Epidermal melanocyte (primary cell): ENCODE measurements around the gene EFEMP2.
A peak's percentile ranks its signal among the peaks of the same experiment; 100 is the strongest.
"Not testable (repeated sequence)": the region's sequence is repeated elsewhere in the genome, so short reads cannot be mapped to it uniquely, and the experiment has no call there.

Experiments
- DNase-seq: peaks from one replicate; pipeline ENCODE4 v3.0.0; 2011; ENCODE audit warnings: low spot score; ENCODE audit not compliant: insufficient read length

The EFEMP2 gene

DNA sequence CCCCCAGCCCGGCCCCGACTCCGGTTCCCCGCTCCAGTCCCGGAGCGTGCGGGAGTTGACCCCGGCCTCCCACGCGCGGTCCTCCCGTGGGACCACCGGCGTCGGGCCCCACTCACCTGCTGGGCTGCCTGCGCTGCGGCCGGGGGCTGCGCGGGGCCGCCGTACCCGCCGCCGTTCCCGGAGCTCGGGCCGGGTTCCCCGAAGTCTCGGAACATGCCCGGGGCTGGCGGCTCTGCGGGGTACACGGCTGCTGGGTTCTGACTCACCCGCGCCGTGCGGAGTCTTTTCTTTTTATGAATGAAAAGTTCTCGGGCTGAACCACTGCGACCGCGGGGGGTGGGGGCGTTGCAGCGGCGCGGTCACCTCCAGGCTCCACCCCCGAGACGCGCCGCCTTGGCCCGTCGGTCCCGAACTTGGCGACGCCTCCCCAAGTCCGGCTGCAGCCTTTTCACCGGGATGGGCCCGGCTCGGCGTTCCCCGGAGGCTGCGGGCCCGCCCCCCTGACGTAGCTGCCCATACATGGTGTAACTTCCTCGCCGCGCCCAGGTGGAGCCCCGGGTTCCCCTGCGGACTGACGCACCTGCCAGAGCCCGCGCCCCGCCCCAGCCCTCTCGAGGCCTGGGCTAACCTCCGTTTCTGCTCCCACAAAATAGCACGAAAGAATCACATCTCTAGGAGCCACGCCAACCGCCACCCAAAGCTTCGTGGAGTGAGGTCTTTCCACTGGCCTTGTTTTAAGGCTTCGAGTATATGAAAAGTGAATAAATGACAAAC, 27.7 kb upstream of the EFEMP2 start, which contains the start of gene FOSL1:
FOSL1 (minus strand) TSS at position 264 of the 774 bp plus-strand sequence; CDS start at position 215, 49 bp downstream.
- peak; percentile 85 for DNase-seq

DNA sequence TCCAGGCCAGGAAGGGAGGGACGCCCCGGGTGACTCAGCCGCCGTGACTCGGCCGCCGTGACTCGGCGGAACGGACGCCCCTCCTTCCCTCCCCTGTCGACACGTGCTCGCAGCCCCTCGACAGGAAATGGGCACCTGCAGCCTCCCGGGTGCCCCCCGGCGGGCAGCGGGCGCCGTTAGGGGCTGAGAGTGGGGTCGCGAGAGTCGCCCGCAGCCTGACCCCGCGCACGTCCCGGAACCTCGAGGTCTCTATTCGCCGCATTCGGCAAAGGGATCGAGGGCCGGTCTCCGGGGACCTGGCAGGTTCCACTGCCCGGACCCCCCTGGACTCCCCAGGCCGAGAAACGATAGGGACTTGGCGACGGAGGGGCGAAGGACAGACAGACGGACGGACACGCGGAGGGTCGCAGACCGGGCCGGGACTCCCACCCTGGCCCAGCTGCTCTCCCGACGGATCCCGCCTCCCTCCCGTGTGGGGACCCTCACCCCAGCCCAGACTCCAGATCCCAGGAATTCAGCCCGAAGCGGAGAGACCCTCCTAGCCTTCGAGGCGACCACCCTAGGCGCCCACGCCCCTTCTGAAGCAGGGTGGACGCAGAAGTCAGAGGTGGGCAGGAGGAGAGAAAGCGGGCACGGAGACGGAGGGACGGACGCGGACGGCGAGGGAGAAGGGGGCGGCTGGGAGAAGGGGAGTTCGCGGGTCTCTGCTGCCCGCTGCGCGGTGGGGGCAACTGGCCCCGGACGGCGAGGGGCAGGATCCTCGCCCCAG, 26.9 kb upstream of the EFEMP2 start:
- no peak for DNase-seq

DNA sequence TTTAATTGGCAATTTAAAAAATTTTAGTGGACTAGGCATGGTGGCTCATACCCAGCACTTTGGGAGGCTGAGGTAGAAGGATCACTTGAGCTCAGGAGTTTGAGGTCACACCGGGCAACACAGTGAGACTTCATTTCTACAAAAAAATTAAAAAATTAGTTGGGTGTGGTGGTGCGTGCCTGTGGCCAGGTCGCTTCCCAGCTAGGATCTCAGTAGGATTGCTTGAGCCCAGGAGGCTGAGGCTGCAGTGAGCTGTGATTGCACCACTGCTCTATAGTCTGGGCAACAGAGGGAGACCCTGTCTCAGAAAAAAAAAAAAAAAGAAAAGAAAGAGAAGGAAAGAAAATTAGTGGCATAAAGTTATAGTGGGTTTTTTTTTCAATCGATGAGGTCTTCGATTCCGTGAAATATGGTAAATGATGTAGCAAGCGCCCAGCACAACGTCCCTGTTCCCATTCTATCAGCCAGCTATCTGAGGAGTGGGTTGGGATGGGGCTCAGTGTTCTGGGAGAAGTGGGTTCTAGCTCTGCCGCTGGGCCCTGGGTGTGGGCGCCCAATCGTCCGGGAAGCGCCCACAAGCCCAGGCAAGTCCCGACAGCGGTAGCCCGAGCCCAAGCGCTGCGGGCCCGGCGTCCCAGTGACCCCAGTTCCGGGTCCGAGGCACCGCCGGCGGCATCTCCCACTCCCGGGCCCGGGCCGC, 26.2 kb upstream of the EFEMP2 start:
- DNase-seq: no peak

DNA sequence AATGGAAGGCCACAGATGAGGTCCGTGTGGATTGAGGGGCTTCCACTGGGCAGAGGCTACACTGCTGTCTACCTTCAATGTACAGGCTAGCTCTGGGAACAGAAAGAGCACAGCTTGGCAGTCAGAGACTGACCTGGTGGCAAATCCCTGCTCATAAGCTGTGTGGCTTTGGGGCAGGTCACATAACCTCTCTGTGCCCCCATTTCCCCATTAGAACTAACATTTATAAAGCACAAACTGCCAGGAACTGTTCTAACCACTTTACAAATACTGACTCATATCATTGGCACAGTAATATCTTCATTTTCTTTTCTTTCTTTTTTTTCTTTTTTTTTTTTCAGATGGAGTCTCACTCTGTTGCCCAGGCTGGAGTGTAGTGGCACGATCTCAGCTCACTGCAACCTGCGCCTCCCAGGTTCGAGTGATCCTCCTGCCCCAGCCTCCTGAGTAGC, 24.4 kb upstream of the EFEMP2 start:
- no peak for DNase-seq

DNA sequence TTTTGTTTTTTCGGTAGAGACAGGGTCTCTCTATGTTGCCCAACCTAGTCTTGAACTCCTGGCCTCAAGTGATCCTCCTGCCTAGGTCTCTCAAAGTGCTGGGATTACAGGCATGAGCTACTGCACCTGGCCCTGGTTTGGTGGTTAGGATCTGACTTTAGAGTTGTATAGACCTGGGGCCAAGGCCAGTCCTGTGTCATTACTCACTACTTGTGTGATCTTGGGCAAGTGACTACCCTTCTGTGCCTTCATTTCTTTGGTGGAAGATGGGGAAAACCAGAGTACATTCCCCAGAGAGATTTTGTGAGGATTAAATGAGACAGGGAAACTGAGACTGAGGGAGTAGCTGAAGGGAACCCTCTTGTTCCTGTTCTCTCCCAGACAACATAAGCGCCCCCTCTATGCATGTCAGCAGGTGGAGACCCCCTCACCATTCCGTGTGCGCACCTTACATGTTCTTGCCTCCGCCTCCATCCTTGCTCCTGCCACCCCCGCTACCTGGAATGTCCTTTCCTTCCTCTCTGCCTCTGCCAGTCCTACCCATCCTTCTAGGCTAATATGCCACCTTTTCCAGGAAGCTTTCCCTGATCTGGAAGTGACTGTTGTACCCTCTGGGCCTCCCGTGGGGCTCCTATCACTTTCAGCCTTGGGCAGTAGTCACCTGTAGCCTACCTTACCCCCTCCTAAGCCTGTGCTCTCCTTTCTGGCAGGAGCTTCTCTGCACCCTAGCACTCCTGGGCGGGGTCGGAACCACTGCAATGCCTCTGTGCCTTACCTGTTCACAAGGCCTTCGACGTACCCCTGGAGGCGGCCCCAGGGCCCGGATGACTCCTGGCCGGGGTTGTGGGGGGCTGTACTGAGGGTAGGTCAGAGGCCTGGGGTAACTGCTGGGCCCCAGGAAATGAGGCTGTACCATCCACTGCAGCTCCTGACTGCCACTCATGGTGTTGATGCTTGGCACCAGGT, 23.7 kb upstream of the EFEMP2 start:
- no peak for DNase-seq

DNA sequence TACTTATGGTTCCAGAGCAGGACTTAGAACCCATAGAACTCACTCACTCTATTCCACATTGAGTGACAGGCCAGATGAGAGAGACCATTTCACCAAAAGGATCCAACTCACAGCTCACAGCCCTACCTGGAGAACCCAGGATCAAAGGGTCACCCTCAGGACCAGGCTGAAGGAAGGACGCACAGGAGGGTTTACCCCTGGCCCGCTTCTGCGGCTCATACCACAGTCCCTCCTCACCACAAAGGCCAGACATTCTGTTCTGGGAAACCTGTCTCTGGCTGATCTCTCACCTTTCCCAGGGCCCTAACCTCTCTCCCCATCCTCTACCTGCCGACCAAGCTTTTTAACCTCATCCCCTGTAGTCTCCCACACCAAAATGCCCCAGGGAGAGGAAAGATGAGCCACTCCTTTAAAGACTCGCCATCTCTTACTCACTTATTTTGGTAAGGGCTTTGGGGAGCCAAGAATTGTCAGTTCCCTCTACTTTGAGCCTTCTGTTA, 22.9 kb upstream of the EFEMP2 start:
- DNase-seq: no peak

DNA sequence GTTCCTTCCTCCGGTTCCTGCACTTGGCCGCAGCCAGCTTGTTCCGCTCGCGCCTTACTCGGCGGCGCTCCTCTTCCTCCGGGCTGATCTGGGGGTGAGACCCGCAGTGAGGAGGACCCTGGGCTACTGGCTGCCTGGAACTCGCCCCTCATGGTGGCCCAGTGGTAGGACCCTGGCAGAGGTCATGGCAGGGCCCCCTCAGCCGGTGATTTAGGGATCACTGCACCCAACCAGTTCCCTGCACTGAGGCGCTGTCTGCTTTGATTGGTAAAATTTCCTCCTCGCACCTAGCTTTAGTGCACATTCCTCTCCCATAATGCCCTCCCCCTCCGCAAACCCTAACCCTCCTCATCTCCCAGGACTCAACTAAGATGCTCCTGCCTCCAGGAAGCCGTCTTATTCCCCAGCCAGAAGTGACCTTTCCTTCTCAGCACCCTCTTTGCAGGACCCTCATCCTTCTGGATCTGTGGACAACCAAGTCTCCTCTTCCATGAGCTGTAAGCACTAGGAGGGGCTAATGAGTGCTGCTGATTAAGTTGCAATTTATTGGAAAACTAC, 21.5 kb upstream of the EFEMP2 start:
- DNase-seq: no peak

DNA sequence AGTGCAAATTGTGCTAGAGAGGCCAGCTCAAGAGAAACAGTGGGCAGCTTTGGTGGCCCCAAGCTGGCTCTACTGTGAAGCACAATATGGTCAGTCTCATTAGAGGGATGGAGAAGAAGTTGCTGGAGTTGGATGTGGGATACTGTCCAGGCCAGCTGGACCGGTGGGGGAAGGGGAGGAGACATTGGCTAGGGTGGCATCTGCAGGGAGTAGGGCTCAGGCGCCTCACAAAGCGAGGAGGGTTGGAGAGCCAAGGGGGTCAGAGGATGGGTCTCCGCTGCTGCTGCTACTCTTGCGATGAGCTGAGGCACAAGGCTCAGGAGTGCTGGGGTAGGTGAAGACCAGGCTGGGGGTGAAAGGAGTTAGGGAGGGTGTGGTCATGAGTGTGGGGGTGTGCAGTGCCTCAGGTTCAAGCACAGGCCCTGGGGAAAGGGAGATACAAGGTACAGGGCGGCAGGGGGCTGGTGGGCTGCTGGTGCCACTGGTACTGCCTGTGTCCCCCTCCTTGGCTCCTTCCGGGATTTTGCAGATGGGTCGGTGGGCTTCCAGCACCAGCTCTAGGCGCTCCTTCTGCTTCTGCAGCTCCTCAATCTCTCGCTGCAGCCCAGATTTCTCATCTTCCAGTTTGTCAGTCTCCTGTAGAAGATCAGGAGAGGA, 20.2 kb upstream of the EFEMP2 start:
- DNase-seq: no peak

DNA sequence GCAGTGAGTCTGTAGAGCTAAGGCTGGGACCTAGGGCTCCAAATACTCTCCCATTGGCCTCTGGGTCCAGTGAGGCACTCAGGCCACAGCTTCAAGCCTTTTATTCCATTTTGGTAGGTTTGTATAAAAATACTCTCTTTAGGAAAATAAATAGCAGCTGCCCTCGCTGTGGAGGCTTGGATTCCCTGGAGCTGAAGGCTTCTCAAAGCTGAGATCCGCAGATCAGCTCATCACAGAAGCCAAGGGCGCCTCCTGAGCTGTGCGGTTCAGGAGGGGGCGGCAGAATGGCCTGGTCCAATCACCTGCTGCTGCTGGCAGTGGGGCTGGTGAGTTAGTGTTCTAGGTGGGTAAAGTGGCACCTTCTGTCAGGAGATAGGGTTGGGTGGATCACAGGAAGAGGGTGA, 19.5 kb upstream of the EFEMP2 start:
- DNase-seq: not testable (repeated sequence)

DNA sequence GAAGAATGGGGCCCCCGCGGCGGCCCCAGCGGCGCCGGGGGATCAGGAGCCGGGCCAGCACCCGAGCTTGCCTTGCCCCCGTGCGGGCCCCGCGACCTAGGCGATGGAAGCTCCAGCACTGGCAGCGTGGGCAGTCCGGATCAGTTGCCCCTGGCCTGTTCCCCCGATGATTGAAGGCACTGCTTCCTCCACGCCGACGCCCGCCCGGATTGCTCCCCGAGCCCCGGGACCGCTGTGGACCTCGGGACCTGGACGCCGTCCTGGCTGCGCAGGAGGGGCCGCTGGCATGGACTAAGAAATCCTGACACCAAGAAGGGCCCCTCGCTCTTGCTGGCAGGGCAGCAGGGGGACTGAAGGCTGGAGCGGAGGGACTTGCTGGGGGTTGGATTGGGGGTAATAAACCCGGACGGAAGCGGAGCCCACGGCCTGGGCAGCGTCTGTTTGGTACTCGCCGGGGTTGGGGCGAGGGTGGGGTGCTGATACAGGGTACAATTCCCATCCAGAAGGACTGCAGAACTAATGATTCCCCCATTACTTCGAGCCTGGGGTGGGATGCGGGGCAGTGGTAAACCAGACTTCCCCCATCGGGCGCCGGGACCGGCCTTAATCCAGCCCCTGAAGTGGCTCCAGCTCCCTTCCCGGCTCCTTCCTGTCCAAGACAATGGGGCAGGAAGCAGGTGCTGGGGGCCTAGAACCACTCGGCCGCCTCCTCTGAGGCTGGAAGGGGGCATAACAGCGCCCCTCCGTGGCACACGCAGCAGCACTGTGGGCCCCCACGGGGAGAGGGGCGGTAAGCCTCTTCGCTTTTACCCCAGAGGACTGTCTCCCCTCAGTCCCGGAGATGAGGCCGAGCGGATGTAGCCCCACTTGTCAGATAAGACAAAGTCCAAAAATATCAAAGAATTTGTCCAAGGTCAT, 18.9 kb upstream of the EFEMP2 start:
- DNase-seq: no peak

DNA sequence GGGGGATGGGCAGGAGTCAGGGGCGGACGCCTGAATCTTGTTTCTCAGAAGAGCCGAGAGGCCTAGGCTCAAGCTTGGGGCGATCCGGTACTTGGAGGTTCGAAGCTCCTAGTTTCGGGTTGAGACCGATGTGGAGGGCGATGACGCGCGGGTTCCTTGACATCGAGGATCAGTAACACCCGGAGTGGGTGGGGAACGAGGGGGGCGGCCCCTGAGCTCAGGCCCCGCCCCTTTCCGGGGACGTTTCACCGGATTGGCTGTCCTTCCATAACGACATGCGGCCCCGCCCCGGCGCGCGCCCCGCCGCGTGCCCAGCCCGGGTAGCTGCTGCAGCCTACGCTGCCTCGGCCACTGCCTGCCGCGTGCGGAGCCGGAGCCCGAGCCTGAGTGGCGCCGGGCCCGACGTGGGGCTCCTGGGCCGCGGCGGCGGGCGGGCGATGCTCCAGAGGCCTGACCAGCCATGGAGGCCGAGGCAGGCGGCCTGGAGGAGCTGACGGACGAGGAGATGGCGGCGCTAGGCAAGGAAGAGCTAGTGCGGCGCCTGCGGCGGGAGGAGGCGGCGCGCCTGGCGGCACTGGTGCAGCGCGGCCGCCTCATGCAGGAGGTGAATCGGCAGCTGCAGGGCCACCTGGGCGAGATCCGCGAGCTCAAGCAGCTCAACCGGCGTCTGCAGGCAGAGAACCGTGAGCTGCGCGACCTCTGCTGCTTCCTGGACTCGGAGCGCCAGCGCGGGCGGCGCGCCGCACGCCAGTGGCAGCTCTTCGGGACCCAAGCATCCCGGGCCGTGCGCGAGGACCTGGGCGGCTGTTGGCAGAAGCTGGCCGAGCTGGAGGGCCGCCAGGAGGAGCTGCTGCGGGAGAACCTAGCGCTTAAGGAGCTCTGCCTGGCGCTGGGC, 18.0 kb upstream of the EFEMP2 start, which contains the start of gene CCDC85B:
CCDC85B (plus strand) TSS at position 350 of the 895 bp plus-strand sequence; CDS start at position 461, 111 bp downstream.
- DNase-seq: peak; percentile 94

DNA sequence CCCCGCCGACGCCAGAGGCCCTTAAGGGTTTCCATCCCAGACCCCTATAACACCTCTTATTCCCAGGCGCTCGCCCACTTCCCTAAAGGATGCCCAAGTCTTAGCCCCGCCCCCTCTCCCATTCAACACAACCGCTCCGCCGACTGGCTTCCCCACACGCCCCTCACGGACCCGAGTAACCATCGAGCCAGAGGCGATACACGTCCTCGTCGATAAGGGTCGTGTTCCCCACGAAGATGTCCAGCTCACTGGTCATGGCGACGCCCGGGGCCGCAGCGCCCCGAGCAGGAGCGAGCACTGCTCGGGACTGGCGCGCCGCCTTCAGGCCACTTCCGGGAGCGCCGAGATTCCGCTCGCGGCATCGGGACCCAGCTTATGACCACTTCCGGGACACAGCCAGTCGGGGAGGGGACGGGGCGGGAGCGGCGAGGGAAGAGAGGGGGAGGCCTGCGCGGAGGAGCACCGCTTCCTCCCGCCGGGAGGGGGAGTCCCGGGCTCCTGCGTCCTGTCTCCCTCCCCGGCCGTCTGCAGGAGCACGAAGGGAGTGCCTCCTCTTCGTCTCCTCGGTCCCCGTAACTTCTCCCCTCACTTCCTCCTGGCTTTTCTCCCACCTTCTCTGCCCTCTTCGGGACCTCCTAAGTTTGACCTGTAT, 15.7 kb upstream of the EFEMP2 start, which contains the start of gene FIBP:
FIBP (minus strand) TSS at position 309 of the 652 bp plus-strand sequence; CDS start at position 256, 53 bp downstream.
- peak; percentile 96 for DNase-seq

DNA sequence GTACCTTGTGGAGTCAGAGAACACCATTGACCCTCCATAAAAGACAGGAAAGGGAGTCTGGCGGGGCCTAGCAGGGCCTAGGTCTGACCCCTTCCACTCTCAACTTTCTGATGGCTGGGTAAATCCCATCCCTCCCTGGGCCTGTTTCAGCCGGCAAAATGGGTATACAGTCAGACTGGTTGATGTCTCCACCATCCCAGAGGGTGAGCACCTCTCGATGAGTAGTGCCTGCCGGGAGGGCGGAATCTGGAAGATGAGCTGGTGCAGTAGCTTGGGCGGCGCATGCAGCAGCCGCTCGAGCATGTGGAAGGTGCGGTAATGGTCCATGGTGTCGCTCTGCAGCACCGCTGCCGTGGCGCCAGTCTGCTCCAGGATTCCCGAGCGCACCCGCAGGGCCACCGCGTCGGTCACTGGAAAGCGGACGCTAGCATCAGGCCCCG, 15.1 kb upstream of the EFEMP2 start:
- no peak for DNase-seq

DNA sequence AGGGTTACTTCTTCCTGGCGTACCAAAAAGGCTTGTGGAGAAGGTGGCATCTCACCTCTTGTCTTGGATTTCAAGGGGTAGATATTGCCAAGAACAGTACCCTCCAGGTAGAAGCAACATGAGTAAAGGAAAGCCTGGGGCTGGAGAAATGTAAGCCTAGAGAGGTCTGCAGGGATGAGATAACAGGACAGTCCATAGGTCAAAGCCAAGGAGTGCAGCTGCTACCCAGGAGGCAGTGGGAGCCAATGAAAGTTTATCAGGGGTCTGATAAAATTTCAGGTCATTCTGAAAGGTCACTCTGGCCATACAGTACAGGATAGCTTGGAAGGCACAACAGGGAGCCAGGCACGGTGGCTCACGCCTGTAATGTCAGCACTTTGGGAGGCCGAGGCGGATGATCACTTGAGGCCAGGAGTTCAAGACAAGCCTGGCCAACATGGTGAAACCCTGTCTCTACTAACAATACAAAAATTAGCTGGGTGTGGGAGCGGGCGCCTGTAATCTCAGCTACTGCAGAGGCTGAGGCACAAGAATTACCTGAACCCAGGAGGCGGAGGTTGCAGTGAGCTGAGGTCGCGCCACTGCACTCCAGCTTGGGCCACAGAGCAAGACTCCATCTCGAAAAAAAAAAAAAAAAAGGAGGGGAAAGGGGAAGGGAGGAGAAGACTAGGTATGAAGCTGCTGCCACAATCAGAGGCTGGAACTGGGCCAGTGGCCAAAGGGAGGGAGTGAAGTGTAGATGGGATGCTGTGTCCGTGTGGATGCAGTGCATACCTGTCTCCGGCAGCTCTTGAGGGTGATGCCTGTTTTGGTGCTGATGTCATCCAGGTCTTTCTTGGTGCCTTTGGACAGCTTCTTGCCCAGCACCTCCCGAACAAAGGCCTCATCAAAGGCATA, 14.5 kb upstream of the EFEMP2 start:
- no peak for DNase-seq

DNA sequence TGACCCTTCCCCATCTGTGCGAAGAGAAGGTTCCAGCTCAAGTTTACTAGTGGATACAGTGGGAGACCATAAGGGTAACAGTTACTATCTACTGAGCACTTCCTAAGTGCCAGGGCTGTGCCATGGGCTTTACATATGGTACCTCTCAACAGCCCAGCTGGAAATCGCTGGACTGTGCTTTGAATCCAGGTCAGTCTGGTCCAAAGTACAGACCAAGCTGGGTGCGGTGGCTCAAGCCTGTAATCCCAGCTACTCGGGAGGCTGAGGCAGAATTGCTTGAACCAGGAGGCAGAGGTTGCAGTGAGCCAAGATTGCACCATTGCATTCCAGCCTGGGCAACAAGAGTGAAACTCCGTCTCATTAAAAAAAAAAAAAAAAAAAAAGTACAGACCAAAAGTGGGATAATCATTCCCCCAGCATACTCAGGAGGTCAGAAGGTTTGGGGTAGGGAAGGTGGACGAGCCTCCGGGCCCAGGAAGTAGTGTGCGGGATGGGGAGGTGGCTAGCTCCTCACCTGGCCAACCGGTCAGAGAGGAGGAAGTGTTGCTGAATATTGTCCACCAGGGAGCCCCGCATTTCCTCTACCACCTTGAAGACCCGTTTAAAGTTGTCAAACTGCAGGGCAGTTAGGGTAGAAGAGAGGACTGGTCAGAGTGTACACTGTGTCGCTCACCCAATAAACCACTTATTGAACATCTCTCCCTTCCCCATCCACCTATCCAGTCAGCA, 13.4 kb upstream of the EFEMP2 start:
- no peak for DNase-seq
